Left ventricle myocardium superior (tissue), 1 donor: Measurements from ENCODE around the gene ARHGAP25. TPM values are rescaled to one million over a fixed set of nuclear protein-coding genes. Genes with fewer than 3 reads are reported as not detected.

Experiments used
- ATAC-seq: fragments of 200-7000 bp; cut with Tn5 transposase; one replicate; pipeline ENCODE4 v1.9.1; 2020; ENCODE audit warnings: mild to moderate bottlenecking, moderate library complexity
- DNase-seq: peaks from one replicate; pipeline ENCODE4 v3.0.0-alpha.2; 2020
- intact Hi-C: fragments of 100-400 bp; cut with micrococcal nuclease; formaldehyde crosslinking; loops from one replicate; pipeline ENCODE4 v1.11.0; 2022
- total RNA-seq: library from RNA; stranded (reverse); fragmentation: NEBNext Ultra II Directional; extraction: Animal tissue kit (Norgen Biotek cat#: 25700); gene quantifications from one replicate; pipeline ENCODE4 v1.2.1, GENCODE V29; 2021
- donor health status: DM: no; HTN: yes; CAD: no; lungs with severe emphysema.

The ARHGAP25 gene
- total RNA-seq, 1 donor from 2014 or later: 5.4 TPM

DNA sequence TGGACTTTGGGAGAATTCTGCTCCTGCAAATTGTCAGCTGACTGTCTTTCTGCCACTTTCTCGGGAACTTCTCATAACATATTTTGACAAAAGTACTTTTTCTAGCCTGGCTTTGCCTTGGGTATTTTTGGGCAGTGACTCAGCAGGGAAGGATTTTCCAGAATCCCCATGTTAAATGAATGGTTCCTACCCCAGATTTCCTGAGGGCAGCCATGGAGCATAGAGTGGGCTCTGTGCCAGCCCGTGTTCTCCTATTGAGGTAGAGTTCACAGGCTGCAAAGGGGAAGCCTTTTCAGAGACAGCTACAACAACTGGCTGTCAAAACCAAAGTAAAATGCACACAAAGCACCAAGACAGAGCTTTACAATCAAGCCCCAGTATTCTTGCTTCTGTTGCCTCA, 76.8 kb downstream of the ARHGAP25 start:
- ATAC-seq (peak; percentile 35), DNase-seq (peak; percentile 66)
- intact Hi-C loops: no loop called here

DNA sequence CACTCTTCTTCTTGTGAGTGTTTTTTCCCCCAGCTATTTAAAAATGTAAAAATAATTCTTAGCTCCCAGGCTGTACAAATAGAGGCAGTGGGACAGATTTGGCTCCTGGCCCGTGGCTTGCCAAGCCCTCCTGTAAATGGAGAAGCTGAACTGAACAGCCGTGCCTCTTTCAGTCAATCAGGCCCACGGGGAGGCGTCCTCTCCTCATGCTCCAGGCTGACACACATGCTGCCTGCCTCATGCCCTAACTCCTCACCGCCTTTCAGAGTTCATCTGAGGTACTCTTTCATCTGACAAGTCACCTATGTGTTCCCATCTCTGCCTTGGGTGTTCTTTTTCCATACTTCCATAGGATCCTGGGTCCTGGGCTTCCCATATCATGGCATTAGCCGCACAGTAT, 77.6 kb downstream of the ARHGAP25 start:
- no peak for ATAC-seq
- intact Hi-C loops: no loop called here
- DNase-seq: no peak

DNA sequence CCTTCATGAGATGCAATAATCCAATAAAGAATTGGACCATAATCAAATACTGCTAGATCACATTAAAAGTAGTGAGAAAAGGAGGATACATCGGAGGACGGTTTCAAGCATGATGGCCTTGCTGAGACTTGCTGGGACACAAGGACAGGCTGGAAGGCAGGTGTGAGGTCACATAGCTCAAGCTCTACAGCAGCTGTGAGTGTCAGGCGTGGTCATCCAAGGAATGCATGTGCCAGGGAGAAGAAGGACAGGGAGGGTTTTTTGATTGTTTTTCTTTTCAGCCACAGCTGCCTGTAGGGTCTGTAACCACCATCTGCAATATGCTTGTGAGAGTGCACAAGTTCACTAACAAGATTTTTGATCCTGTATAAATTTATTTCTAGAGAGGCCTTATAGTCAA, 79.0 kb downstream of the ARHGAP25 start:
- intact Hi-C loops: no loop called here
- DNase-seq (no peak), ATAC-seq (no peak)

- intact Hi-C loops: no loop called here
- ATAC-seq (no peak), DNase-seq (no peak)
Observed at GRCh38 chr2:68817306-68817705, 82.7 kb downstream of the ARHGAP25 start.

DNA sequence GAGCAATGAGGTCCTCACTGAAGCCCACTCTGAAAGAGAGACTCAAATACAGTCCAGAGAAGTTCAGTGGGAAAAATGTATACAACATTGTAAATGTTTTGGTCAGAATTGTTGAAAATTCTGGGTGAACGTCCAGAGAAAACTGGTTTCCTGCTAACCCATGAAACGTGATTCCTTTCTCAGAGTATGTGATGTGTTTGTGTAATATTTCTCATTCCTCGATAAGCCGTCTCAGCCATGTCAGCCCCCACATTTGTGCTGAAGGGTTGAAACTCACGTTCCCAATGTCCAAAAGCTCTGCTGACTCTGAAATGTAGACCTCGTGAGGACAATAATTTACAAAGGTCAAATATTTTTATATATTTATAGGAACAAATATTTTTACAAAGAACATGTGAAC, 84.9 kb downstream of the ARHGAP25 start:
- DNase-seq: no peak
- intact Hi-C loops: no loop called here
- ATAC-seq: no peak

DNA sequence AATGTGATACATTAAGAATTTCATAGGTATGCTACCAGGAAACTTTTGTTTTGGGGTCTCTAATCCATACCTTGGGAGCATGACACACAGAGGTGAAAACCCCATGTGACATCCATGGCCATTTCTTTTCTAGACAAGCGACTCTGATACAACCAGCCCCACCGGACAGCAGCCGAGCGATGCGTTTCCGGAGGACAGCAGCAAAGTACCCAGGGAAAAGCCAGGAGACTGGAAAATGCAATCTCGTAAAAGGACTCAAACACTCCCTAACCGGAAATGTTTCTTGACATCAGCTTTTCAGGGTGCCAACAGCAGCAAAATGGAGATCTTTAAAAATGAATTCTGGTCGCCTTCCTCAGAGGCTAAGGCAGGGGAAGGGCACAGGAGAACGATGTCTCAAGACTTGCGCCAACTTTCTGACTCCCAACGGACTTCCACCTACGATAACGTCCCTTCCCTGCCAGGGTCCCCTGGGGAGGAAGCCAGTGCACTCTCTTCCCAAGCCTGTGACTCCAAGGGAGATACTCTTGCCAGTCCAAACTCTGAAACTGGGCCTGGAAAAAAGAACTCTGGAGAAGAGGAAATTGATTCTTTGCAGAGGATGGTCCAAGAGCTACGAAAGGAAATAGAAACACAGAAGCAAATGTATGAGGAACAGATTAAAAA, 87.7 kb downstream of the ARHGAP25 start:
- DNase-seq: no peak
- ATAC-seq: peak; percentile 35
- intact Hi-C loops: no loop called here

- intact Hi-C loops: no loop called here
- DNase-seq: no peak
- no peak for ATAC-seq
Observed at GRCh38 chr2:68824831-68825230, 90.2 kb downstream of the ARHGAP25 start.

DNA sequence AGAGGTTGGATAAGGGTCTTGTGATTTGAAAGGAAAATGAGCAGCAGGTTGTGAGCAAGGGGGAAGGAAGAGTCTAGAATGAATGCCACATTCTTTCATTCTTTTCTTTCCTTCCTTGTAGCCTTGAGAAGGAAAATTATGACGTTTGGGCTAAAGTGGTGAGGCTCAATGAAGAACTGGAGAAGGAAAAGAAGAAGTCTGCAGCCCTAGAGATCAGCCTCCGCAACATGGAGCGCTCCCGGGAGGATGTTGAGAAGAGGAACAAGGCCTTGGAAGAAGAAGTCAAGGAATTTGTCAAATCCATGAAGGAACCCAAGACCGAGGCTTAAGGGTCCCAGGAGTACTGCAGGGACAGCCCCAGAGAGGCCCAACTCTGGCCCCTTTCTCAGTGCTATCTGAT, 91.3 kb downstream of the ARHGAP25 start:
- ATAC-seq: no peak
- intact Hi-C loops: no loop called here
- no peak for DNase-seq

GRCh38 chr2:68827666-68828065, 93.1 kb downstream of the ARHGAP25 start:
- intact Hi-C loops: no loop called here
- DNase-seq (no peak), ATAC-seq (no peak)

GRCh38 chr2:68828887-68829708, 94.5 kb downstream of the ARHGAP25 start:
- intact Hi-C loops: no loop called here
- DNase-seq (peak; percentile 96), ATAC-seq (peak; percentile 90)

DNA sequence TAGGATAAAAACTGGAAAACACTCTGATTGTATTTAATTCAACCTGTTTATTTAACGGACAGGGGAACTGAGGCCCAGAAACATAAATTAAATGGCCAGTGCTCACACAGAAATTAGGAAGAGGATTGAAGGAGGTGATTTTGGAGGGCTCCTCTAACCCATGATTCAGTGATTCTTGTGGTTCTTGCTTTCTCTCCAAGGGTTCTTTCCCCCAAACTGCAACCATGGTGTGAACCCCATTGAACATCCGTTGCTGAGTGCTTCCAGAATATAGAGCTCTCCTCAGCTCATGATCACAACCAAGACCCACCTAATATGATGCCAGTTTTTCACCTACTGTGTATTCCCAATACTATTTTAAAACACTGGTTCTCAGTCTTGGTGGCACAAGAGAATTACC, 95.1 kb downstream of the ARHGAP25 start:
- ATAC-seq (no peak), DNase-seq (no peak)
- intact Hi-C loops: loop anchor here (10.0 kb wide), 1 partner anchor 55 kb away; no protein-coding TSS in a partner anchor

- intact Hi-C loops: loop anchor here (10.0 kb wide), 1 partner anchor 57 kb away; no protein-coding TSS in a partner anchor
- ATAC-seq (peak; percentile 1), DNase-seq (no peak)
Observed at GRCh38 chr2:68831686-68832232, 97.1 kb downstream of the ARHGAP25 start.

DNA sequence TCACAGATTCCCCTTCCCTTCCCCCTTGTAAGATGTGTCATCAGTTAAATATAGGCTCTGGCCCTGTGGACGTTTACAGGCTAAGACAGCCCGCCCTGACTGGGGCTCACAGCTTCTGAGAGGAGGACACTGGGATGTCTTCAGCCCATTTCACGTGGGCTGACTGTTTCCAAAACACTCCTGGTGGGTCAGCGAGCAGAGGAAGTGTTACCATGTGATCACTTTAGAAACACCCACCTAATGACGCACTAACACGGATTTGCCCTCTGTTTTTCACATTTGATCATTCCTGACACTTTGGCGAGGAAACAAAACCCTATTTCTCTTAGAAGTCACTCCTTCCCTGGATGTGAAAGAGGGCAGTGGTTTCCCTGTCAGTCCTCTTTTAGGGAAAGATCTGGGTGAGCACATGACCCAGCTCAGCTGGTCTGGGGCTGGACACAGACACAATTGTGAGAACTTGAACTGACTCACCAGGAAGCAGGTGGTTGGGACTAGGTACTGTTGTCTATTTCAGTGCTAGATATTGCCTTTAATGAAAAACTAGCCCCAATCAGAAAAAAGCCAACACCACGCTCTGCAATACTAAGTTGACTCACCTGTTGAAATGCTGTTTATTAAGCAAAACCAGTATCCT, 97.7 kb downstream of the ARHGAP25 start:
- DNase-seq (peak; percentile 48), ATAC-seq (peak; percentile 64)
- intact Hi-C loops: loop anchor here (10.0 kb wide), 1 partner anchor 58 kb away; no protein-coding TSS in a partner anchor

- DNase-seq (no peak), ATAC-seq (no peak)
- intact Hi-C loops: loop anchor here (10.0 kb wide), 1 partner anchor 58 kb away; no protein-coding TSS in a partner anchor
Observed at GRCh38 chr2:68833162-68833561, 98.6 kb downstream of the ARHGAP25 start.

- no peak for ATAC-seq
- DNase-seq: no peak
- intact Hi-C loops: loop anchor here (10.0 kb wide), 1 partner anchor 60 kb away; no protein-coding TSS in a partner anchor
Observed at GRCh38 chr2:68834737-68835376, 100.2 kb downstream of the ARHGAP25 start.

DNA sequence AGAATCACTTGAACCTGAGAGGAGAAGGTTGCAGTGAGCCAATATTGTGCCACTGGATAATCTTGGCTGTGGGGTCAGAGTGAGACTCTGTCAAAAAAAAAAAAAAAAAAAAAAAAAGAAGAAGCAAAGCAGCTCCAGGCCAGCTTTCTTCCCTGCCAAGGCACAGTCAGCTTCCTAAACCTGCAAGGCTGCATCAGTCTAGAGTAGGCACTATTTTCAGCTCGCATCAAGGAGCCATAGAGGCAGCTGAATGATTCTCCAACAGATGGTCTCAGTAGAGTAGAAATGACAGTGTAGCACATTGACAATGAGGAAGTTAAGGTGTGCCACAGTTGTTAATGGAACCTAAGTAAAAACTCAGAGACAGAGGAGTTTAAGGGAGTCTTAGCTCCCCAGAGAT, 101.0 kb downstream of the ARHGAP25 start:
- ATAC-seq (peak; percentile 10), DNase-seq (no peak)
- intact Hi-C loops: loop anchor here (10.0 kb wide), 1 partner anchor 61 kb away; no protein-coding TSS in a partner anchor

- DNase-seq: peak; percentile 82
- intact Hi-C loops: loop anchor here (10.0 kb wide), 1 partner anchor 63 kb away; no protein-coding TSS in a partner anchor
- peak; percentile 54 for ATAC-seq
Observed at GRCh38 chr2:68837164-68837860, 102.7 kb downstream of the ARHGAP25 start.

DNA sequence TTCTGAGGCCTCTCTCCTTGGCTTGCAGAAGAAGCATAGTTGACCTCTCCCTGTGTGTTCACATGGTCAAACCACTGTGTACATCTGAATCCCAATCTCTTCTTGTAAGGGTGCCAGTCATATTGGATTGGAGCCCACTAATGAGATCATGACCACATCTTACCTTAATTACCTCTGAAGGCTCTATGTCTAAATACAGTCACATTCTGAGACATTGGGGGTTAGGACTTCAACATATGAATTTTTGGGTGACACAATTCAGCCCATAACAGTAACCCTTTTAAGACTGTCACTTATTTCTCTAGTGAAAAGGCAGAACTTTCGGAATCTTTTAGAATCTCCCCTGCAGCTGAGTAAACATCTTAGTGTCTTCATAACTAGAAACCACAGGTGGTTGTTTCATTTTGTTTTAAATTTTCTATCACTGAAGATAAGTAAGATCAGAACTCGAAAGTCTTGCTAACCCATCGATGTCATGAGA, 103.3 kb downstream of the ARHGAP25 start:
- intact Hi-C loops: loop anchor here (10.0 kb wide), 1 partner anchor 63 kb away; no protein-coding TSS in a partner anchor
- DNase-seq (no peak), ATAC-seq (no peak)
